Mucosa of descending colon (tissue), 3 donors: ENCODE results near the gene PDAP1. TPM values are rescaled to one million over a fixed set of nuclear protein-coding genes. Genes with fewer than 3 reads are reported as not detected.
A peak's percentile ranks its signal among the peaks of the same experiment; 100 is the strongest.

Experiments
- ATAC-seq: fragments of 200-7000 bp; cut with Tn5 transposase; one replicate; pipeline ENCODE4 v1.9.1; 2020; ENCODE audit warnings: mild to moderate bottlenecking, moderate library complexity
- DNase-seq, 3 donors: peaks; one replicate each; pipeline ENCODE4 v3.0.0-alpha.2; 2020
- H3K36me3 ChIP-seq: fragments of 200-600 bp; one replicate; pipeline ENCODE4 v1.8.0; 2021; ENCODE audit warnings: low read depth, mild to moderate bottlenecking
- H3K4me1 ChIP-seq: fragments of 200-600 bp; one replicate; pipeline ENCODE4 v1.8.0; 2021; ENCODE audit warnings: low read depth, mild to moderate bottlenecking
- H3K4me3 ChIP-seq: fragments of 200-600 bp; one replicate; pipeline ENCODE4 v1.8.0; 2021; ENCODE audit warnings: mild to moderate bottlenecking
- H3K9me3 ChIP-seq: fragments of 200-600 bp; one replicate; pipeline ENCODE4 v1.8.0; 2021; ENCODE audit warnings: mild to moderate bottlenecking
- intact Hi-C, 2 donors: fragments of 100-400 bp; cut with DNase I in 1 of 2; cut with micrococcal nuclease in 1 of 2; formaldehyde crosslinking; loops; one replicate each; pipeline versions ENCODE4 v1.11.0 to v1.11.1; 2022; cut with DNase I, micrococcal nuclease
- long read RNA-seq, 2 donors: library from polyadenylated mRNA; unstranded; transcript quantifications; one replicate each; pipeline ENCODE4 v2.0.0, GENCODE V29; 2019 to 2021
- total RNA-seq, 3 donors: library from RNA; stranded (reverse); fragmentation: NEBNext Ultra II Directional in 2 of 3; extraction: Animal tissue kit (Norgen Biotek cat#: 25700) in 2 of 3; gene quantifications; one replicate each; pipeline versions ENCODE4 v1.2.1 to v1.2.4, GENCODE V29; 2021 to 2023
- TF ChIP-seq, protein P1 (sequence below): fragments of 200-600 bp; IDR thresholded peaks from one replicate; pipeline ENCODE4 v1.8.0; 2022; ENCODE audit warnings: antibody characterized with exemption, mild to moderate bottlenecking
- donor health status: DM: no; HTN: no; CAD: no; lungs with moderate emphysema.
- donor health status: DM: no; HTN: no; CAD: no.
- donor health status: DM: no; HTN: yes; CAD: no.

The PDAP1 gene
- total RNA-seq = 10 to 100 TPM; 72.8 to 90.9 (median 90.7) TPM
- long read RNA-seq, donor 1, transcript PDAP1-201 (6 exons, 2,546 nt) = major isoform, 77 of 99 reads
- long read RNA-seq, donor 1, partial matches to known transcripts = 0 of 99 reads
- long read RNA-seq, donor 1, other reads (novel, unspliced or antisense) = 22 of 99 reads
- long read RNA-seq, donor 2, transcript PDAP1-201 (6 exons, 2,546 nt) = major isoform, 34 of 43 reads
- long read RNA-seq, donor 2, partial matches to known transcripts = 7 of 43 reads
- long read RNA-seq, donor 2, other reads (novel, unspliced or antisense) = 2 of 43 reads

- TF ChIP-seq, protein P1, sequence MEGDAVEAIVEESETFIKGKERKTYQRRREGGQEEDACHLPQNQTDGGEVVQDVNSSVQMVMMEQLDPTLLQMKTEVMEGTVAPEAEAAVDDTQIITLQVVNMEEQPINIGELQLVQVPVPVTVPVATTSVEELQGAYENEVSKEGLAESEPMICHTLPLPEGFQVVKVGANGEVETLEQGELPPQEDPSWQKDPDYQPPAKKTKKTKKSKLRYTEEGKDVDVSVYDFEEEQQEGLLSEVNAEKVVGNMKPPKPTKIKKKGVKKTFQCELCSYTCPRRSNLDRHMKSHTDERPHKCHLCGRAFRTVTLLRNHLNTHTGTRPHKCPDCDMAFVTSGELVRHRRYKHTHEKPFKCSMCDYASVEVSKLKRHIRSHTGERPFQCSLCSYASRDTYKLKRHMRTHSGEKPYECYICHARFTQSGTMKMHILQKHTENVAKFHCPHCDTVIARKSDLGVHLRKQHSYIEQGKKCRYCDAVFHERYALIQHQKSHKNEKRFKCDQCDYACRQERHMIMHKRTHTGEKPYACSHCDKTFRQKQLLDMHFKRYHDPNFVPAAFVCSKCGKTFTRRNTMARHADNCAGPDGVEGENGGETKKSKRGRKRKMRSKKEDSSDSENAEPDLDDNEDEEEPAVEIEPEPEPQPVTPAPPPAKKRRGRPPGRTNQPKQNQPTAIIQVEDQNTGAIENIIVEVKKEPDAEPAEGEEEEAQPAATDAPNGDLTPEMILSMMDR = no peak
- intact Hi-C loops = no loop called here
- Histone ChIP-seq H3K4me1 (peaks cover 26% of the 10 kb centered on the region), H3K4me3 (peak within 1 kb of the TSS; percentile 97), H3K9me3 (no peaks in the 10 kb centered on the region), H3K36me3 (peaks cover 15% of the 10 kb centered on the region)
- DNase-seq = peak; percentile 93 to 96 (median 94)
- peak; percentile 96 for ATAC-seq
Measured at GRCh38 chr7:99408379-99409191, at the start of gene PDAP1, which contains the start of gene BUD31. TSS of gene PDAP1 (minus strand) at chr7:99408597. CDS start at chr7:99408548, 49 bp downstream. TSS of gene BUD31 (plus strand) at chr7:99408969. CDS start at chr7:99411093, 2,124 bp downstream.

DNA sequence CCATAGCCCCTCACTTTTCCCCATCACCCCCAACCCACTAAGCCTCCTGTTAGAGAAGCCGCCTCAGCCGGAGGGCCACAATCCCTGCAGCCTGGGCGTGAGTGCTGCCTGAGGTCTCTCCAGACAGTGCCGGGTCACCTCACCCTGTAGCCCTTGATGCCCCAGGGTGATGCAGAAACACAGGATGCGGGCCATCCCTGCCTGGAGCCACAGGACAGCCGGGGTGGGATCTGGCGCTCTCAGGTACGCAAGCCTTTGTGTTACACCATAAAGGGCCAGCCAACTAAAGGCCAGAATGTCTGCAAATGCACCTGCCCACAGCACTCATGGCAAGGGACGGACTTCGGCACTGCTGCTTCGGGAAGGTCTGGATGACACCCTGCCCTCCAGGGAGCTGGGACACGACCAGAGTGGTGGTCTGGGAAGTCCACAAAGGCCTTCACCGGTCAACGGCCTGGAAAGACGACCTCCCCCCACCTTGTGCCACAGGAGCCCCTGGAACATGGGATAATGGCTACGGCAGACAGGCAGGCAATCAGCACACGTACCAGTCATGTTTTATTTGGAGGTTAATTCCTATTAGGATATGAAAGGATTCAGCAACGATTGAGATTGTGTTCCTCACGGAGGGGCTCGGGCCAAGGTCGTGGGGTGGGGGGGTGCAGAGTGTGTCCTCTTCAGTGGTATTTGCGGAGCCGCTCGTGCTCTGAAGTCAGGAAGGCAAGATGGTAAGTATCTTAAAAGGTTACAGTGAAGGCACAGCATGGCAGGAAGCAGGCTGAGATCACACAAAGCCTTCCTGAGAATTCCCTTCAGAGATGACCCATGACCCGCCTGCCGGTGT, 49.5 kb upstream of the PDAP1 start:
- Histone ChIP-seq H3K9me3 (no peaks in the 10 kb centered on the region), H3K4me3 (no peak overlapping the region), H3K4me1 (no peaks in the 10 kb centered on the region), H3K36me3 (no peaks in the 10 kb centered on the region)
- intact Hi-C loops = no loop called here
- no peak for DNase-seq
- TF ChIP-seq, protein P1 = no peak
- no peak for ATAC-seq

- DNase-seq (no peak), ATAC-seq (no peak)
- intact Hi-C loops = no loop called here
- Histone ChIP-seq H3K4me3 (no peak overlapping the region), H3K36me3 (no peaks in the 10 kb centered on the region), H3K4me1 (no peaks in the 10 kb centered on the region), H3K9me3 (no peaks in the 10 kb centered on the region)
- TF ChIP-seq, protein P1 = no peak
Measured at GRCh38 chr7:99457050-99457649, 48.8 kb upstream of the PDAP1 start.

GRCh38 chr7:99456288-99456687, 47.9 kb upstream of the PDAP1 start:
- DNase-seq (no peak), ATAC-seq (no peak)
- no peaks in the 10 kb centered on the region for H3K9me3 ChIP-seq
- no peaks in the 10 kb centered on the region for H3K4me1 ChIP-seq
- no peaks in the 10 kb centered on the region for H3K36me3 ChIP-seq
- no peak overlapping the region for H3K4me3 ChIP-seq
- intact Hi-C loops = no loop called here
- TF ChIP-seq, protein P1 = no peak

DNA sequence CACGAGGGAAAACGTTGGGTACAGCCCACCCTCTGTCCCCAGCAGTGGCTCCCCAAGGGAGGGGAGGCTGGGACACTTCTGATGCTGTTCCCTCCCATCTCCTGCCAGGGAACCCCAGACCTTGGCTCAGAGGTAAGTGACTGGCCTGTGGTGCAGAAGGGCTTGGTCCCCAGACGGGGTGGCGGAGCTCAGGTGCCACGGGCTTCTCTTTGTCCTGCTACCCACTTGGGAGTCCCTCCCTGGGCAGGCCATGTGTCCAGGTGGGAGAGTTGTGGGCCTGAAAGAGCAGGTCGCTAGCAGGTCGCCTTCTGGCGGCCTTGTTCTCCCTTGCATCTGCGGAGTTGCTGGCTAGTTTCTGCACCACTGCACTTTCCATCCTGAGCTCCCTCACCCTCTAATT, 47.5 kb upstream of the PDAP1 start:
- H3K36me3 ChIP-seq = no peaks in the 10 kb centered on the region
- TF ChIP-seq, protein P1 = no peak
- ATAC-seq = no peak

More for the DNA sequence above, 47.5 kb upstream of the PDAP1 start:
- H3K9me3 ChIP-seq = no peaks in the 10 kb centered on the region
- H3K4me3 ChIP-seq = no peak overlapping the region
- intact Hi-C loops = no loop called here
- DNase-seq = no peak
- H3K4me1 ChIP-seq = no peaks in the 10 kb centered on the region
